GM12878 (cell line): ENCODE data around the gene CRYL1. TPM values are rescaled to one million over a fixed set of nuclear protein-coding genes. Genes with fewer than 3 reads are reported as not detected.

ENCODE experiments used
- ATAC-seq: fragments of 200-7000 bp; cut with Tn5 transposase; 3 replicates; pipeline ENCODE4 v1.9.1; 2020; ENCODE audit warnings: mild to moderate bottlenecking, moderate library complexity
- BruUV-seq: library from RNA; stranded (reverse); fragments of 400-500 nt; replicated peaks from 2 replicates; lab custom pipeline; 2021; lab: Mats Ljungman, UMichigan
- CTCF ChIA-PET: fragments of 300-600 bp; sonication (Branson Sonifier 250); formaldehyde crosslinking; extraction: SDS; loops from one replicate; lab custom pipeline; 2021; ENCODE audit warnings: inconsistent platforms; lab: Yijun Ruan, JAX
- POLR2A ChIA-PET: fragments of 350-600 bp; formaldehyde crosslinking; extraction: SDS; loops from one replicate; lab custom pipeline; 2021; ENCODE audit warnings: inconsistent platforms; lab: Charles Lee
- RAD21 ChIA-PET: fragments of 300-600 bp; sonication (Branson Sonifier 250); formaldehyde crosslinking; loops from one replicate; lab custom pipeline; 2023; ENCODE audit warnings: antibody characterized with exemption; ENCODE audit not compliant: unreplicated experiment; lab: Charles Lee
- SMC1A ChIA-PET: fragments of 300-600 bp; sonication (Branson Sonifier 250); formaldehyde crosslinking; loops from one replicate; lab custom pipeline; 2023; ENCODE audit not compliant: unreplicated experiment, uncharacterized antibody; lab: Charles Lee
- DNase-seq: peaks from one replicate; pipeline ENCODE4 v3.0.0-alpha.2; 2011; ENCODE audit warnings: low read depth, low spot score
- FAIRE-seq: peaks from 3 replicates; lab custom pipeline; 2011; peaks lifted over from hg19 to GRCh38; lab: Jason Lieb, UNC
- H2AFZ ChIP-seq: 2 replicates; pipeline ENCODE4 v1.6.0; 2011; ENCODE audit warnings: low read depth, low read length, control low read depth; ENCODE audit not compliant: control insufficient read depth
- H3K27ac ChIP-seq: 2 replicates; pipeline ENCODE4 v1.5.1; 2011; ENCODE audit warnings: control low read depth; ENCODE audit not compliant: control insufficient read depth, insufficient read depth
- H3K27me3 ChIP-seq, 2 experiments: replicated peaks in 1 of 2; 2 replicates each; pipeline versions ENCODE4 v1.6.0 to v1.6.1; 2011; ENCODE audit warnings: low read length in 1 of 2; ENCODE audit not compliant: control insufficient read depth in 2 of 2, insufficient read depth in 2 of 2
- H3K36me3 ChIP-seq, 2 experiments: 2 replicates each; pipeline ENCODE4 v1.5.1; 2011; ENCODE audit warnings: low read length in 1 of 2; ENCODE audit not compliant: control insufficient read depth in 2 of 2, insufficient read depth in 2 of 2
- H3K4me1 ChIP-seq: 2 replicates; pipeline ENCODE4 v1.6.1; 2011; ENCODE audit warnings: mild to moderate bottlenecking, low read length, moderate library complexity, mixed read lengths; ENCODE audit not compliant: control insufficient read depth, insufficient read depth
- H3K4me2 ChIP-seq: 2 replicates; pipeline ENCODE4 v1.6.0; 2011; ENCODE audit warnings: control low read depth; ENCODE audit not compliant: control insufficient read depth, insufficient read depth
- H3K4me3 ChIP-seq: fragments of 200-600 bp; sonication (generic); 2 replicates; pipeline ENCODE4 v1.5.1; 2016
- H3K79me2 ChIP-seq: 2 replicates; pipeline ENCODE4 v1.6.0; 2011; ENCODE audit warnings: low read length; ENCODE audit not compliant: control insufficient read depth, insufficient read depth
- H3K9ac ChIP-seq: 2 replicates; pipeline ENCODE4 v1.8.0; 2011; ENCODE audit warnings: low read length, control low read depth, mixed read lengths; ENCODE audit not compliant: control insufficient read depth, insufficient read depth
- H3K9me3 ChIP-seq: replicated peaks from 3 replicates; pipeline ENCODE4 v1.5.1; 2011; ENCODE audit warnings: mild to moderate bottlenecking, low read length; ENCODE audit not compliant: control insufficient read depth, insufficient read depth
- H4K20me1 ChIP-seq: 2 replicates; pipeline ENCODE4 v1.6.0; 2011; ENCODE audit not compliant: control insufficient read depth, insufficient read depth
- CHD2 ChIP-seq: IDR thresholded peaks from 2 replicates; pipeline ENCODE4 v1.6.1; 2011; ENCODE audit warnings: low read depth, low read length, improper control_type of control experiment, borderline replicate concordance
- ELK1 ChIP-seq: IDR thresholded peaks from 2 replicates; pipeline ENCODE4 v1.6.1; 2012; ENCODE audit warnings: low read depth, low read length, improper control_type of control experiment
- EZH2 ChIP-seq: IDR thresholded peaks from 2 replicates; pipeline ENCODE4 v1.6.1; 2012; ENCODE audit warnings: low read depth, mild to moderate bottlenecking, control low read depth, inconsistent platforms, low read length, borderline replicate concordance; ENCODE audit not compliant: control insufficient read depth
- MXI1 ChIP-seq: fragments of 150-350 bp; IDR thresholded peaks from 2 replicates; pipeline ENCODE4 v1.6.1; 2011; ENCODE audit warnings: low read depth, mild to moderate bottlenecking, inconsistent platforms, low read length, improper control_type of control experiment
- NFYB ChIP-seq: IDR thresholded peaks from 2 replicates; pipeline ENCODE4 v1.6.1; 2011; ENCODE audit warnings: low read depth, mild to moderate bottlenecking, low read length, improper control_type of control experiment, moderate library complexity; ENCODE audit not compliant: insufficient read depth
- NR2C2 ChIP-seq: IDR thresholded peaks from 2 replicates; pipeline ENCODE4 v1.6.1; 2011; ENCODE audit warnings: borderline replicate concordance, low read depth; ENCODE audit not compliant: control insufficient read depth, insufficient read length
- POLR2AphosphoS2 ChIP-seq: IDR thresholded peaks from 2 replicates; pipeline ENCODE4 v1.6.1; 2011; ENCODE audit warnings: low read depth, mild to moderate bottlenecking, low read length, improper control_type of control experiment, moderate library complexity
- TAF1 ChIP-seq: IDR thresholded peaks from 2 replicates; pipeline ENCODE4 v1.6.1; 2011; ENCODE audit warnings: mild to moderate bottlenecking, low read depth, low read length, borderline replicate concordance
- WGBS: methylation state at CpG from one replicate; pipeline ENCODE4 v1.1.6; 2016; ENCODE audit warnings: low lambda C conversion rate; ENCODE audit not compliant: insufficient replicate concordance, insufficient coverage; ENCODE audit errors: missing lambda C conversion rate; 5-methylcytosine and 5-hydroxymethylcytosine counted together
- in situ Hi-C: fragments of 300-500 bp; cut with MboI; formaldehyde crosslinking; loops from 9 replicates; pipeline ENCODE4 v1.14.3; 2018; ENCODE audit warnings: mixed read lengths
- intact Hi-C: fragments of 100-400 bp; cut with micrococcal nuclease; formaldehyde crosslinking; loops from one replicate; pipeline ENCODE4 v1.14.2; 2022; ENCODE audit not compliant: unreplicated experiment
- polyA plus RNA-seq, 11 experiments: library from polyadenylated mRNA; depleted of rRNA in 4 of 11; unstranded in 6 of 11; stranded (reverse) in 5 of 11; fragments of >200 nt; fragmentation: Nextera tagmentation in 4 of 11; fragmentation: Illumina TruSeq in 1 of 11; extraction: Ambion mirVana in 4 of 11; extraction: Trizol in 1 of 11; gene quantifications; 1 replicate in 1 of 11; 2 replicates in 10 of 11; pipeline versions ENCODE4 v1.2.1 to v1.2.3, GENCODE V29; 2011 to 2016; ENCODE audit warnings: inconsistent platforms in 2 of 11, missing spikeins in 2 of 11, low read depth in 1 of 11
- total RNA-seq, 4 experiments: library from RNA; depleted of rRNA in 3 of 4; stranded (reverse); fragments of >200 nt in 3 of 4; fragmentation: Illumina TruSeq in 1 of 4; extraction: Trizol in 1 of 4; gene quantifications; 2 replicates each; pipeline versions ENCODE4 v1.2.1 to v1.2.3, GENCODE V29; 2013 to 2021

CRYL1 gene
- total and polyA plus RNA-seq, 10 of the 15 experiments (the other 5 are each of a cell fraction or from before 2014, with no cell fraction given): 5.5 to 36.7 (median 12.2) TPM

DNA sequence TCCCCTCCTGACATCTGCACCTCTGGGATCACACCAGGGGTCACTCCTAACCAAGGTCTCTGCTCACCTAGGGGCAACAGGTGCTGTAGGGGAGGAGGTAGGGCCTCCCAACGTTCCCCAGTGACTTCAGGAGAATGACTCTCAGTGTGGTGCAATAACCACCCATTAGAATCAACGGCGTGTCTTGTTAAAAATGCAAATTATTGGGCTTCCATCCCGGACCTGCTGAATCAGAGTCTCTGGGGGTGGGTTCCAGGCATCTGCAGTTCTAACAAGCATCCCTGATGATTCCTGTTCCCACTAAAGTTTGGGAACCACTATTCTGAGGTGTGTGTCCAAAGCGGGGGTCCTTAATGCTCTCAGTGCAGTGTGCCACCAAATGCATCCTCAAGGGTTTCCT is 84.6 kb downstream of the CRYL1 start:
- Histone ChIP-seq H3K27me3 (no peaks in the 10 kb centered on the region), H3K9ac (no peak overlapping the region), H3K4me2 (no peak overlapping the region)
- ATAC-seq: no peak
- ChIA-PET RAD21 (no interaction called here), SMC1A (no interaction called here)
- 34% methylated on average over 5 of the region's 5 CpGs for WGBS
- TF ChIP-seq ELK1: no peak
- no peak for TF ChIP-seq MXI1
- no peak for TF ChIP-seq CHD2
- no peak for TF ChIP-seq EZH2
- TF ChIP-seq POLR2AphosphoS2: no peak
- TF ChIP-seq NFYB: no peak
- no peak for TF ChIP-seq TAF1
- no peak for TF ChIP-seq NR2C2
- TF ChIP-seq, all 136 proteins: peak for 0
- H4K20me1 ChIP-seq: no peaks in the 10 kb centered on the region
- CTCF ChIA-PET: no interaction called here
- H3K4me1 ChIP-seq: peaks cover 8% of the 10 kb centered on the region; the same call in 1 of the 2 replicates
- no peaks in the 10 kb centered on the region for H3K79me2 ChIP-seq
- peaks cover 2% of the 10 kb centered on the region; the same call in 2 of the 3 replicates for H3K9me3 ChIP-seq
- POLR2A ChIA-PET: interaction anchor here (1.1 kb wide), 1 partner anchor 29 kb away, joined by 3 read pairs; no protein-coding TSS in a partner anchor
- H3K36me3 ChIP-seq: no peaks in the 10 kb centered on the region
- in situ Hi-C loops: no loop called here
- intact Hi-C loops: no loop called here
- H3K4me3 ChIP-seq: no peak overlapping the region
- H3K27ac ChIP-seq: no peak overlapping the region
- FAIRE-seq: no peak
- no peak for DNase-seq
- no peak overlapping the region for H2AFZ ChIP-seq
- BruUV-seq: no TSS peak
